WERI-Rb-1 (cell line): Measurements from ENCODE around the gene PTPRA.

ENCODE experiments used
- DNase-seq: peaks from one replicate; pipeline ENCODE4 v3.0.0-alpha.2; 2020
- H3K27ac ChIP-seq: fragments of 250-450 bp; sonication (Bioruptor Pico); 2 replicates; pipeline ENCODE4 v1.5.1; 2020; ENCODE audit warnings: mild to moderate bottlenecking, moderate library complexity
- H3K27me3 ChIP-seq: fragments of 250-450 bp; sonication (Bioruptor Pico); 2 replicates; pipeline ENCODE4 v1.5.1; 2021; ENCODE audit warnings: mild to moderate bottlenecking, low read depth, moderate library complexity; ENCODE audit not compliant: insufficient read depth, severe bottlenecking
- H3K36me3 ChIP-seq: fragments of 250-450 bp; sonication (Bioruptor Pico); 2 replicates; pipeline ENCODE4 v1.5.1; 2020; ENCODE audit warnings: mild to moderate bottlenecking, moderate library complexity
- H3K4me3 ChIP-seq: 2 replicates; pipeline ENCODE4 v1.5.1; 2011; ENCODE audit warnings: low read depth, mild to moderate bottlenecking, control low read depth, low read length
- H3K9me3 ChIP-seq: fragments of 250-450 bp; sonication (Bioruptor Pico); 2 replicates; pipeline ENCODE4 v1.5.1; 2021; ENCODE audit warnings: mild to moderate bottlenecking, moderate library complexity; ENCODE audit not compliant: severe bottlenecking
- TF ChIP-seq, protein P1 (sequence below): IDR thresholded peaks from 2 replicates; pipeline ENCODE4 v1.5.1; 2011; ENCODE audit warnings: low read depth, mild to moderate bottlenecking, control low read depth, inconsistent platforms, low read length

Gene PTPRA

DNA sequence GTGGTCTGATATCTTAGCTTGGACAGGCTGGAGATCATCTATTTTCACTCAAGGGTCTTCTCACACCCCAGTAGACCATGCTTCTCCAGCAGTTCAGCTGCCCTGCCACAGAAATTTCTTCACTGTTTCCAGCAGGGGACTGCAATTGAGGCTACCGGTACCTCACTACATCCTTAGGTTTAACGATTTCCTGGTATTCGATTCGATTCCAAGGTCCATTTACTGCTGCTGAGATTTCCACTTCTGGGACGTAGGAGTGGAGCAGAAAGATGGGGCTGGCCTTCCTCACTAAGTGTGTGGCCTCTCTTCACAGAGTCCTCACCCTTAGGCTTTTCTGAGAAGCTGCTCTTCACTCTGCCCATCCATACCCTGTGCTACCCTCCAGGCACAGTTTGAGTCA, 26.6 kb upstream of the PTPRA start:
- H3K36me3 ChIP-seq = no peaks in the 10 kb centered on the region
- H3K27me3 ChIP-seq = no peaks in the 10 kb centered on the region
- no peak for DNase-seq
- TF ChIP-seq, protein P1, sequence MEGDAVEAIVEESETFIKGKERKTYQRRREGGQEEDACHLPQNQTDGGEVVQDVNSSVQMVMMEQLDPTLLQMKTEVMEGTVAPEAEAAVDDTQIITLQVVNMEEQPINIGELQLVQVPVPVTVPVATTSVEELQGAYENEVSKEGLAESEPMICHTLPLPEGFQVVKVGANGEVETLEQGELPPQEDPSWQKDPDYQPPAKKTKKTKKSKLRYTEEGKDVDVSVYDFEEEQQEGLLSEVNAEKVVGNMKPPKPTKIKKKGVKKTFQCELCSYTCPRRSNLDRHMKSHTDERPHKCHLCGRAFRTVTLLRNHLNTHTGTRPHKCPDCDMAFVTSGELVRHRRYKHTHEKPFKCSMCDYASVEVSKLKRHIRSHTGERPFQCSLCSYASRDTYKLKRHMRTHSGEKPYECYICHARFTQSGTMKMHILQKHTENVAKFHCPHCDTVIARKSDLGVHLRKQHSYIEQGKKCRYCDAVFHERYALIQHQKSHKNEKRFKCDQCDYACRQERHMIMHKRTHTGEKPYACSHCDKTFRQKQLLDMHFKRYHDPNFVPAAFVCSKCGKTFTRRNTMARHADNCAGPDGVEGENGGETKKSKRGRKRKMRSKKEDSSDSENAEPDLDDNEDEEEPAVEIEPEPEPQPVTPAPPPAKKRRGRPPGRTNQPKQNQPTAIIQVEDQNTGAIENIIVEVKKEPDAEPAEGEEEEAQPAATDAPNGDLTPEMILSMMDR = no peak
- no peak overlapping the region for H3K4me3 ChIP-seq
- H3K27ac ChIP-seq = no peak overlapping the region
- no peaks in the 10 kb centered on the region for H3K9me3 ChIP-seq

DNA sequence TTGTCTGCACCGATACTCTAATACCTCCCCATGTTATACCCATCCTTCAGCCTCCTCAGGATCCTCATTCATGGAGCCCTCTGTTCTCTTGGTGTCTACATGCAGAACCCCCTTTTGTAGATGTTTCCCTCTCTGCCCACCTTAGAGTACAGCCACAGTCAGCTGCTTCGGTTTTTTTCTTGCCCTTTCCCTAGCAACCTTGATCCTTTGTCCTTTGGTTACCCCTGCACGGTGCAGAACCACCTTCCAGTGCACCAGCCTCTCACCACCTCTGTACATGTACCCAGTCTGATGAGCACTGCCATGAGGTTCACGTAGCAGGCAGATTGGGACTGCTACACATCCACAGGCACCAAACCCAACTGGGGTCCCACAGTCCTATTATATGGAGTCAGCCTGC, 25.5 kb upstream of the PTPRA start:
- no peak overlapping the region for H3K4me3 ChIP-seq
- H3K36me3 ChIP-seq = no peaks in the 10 kb centered on the region
- no peak for DNase-seq
- no peaks in the 10 kb centered on the region for H3K27me3 ChIP-seq
- TF ChIP-seq, protein P1 = no peak
- no peak overlapping the region for H3K27ac ChIP-seq
- H3K9me3 ChIP-seq = no peaks in the 10 kb centered on the region

DNA sequence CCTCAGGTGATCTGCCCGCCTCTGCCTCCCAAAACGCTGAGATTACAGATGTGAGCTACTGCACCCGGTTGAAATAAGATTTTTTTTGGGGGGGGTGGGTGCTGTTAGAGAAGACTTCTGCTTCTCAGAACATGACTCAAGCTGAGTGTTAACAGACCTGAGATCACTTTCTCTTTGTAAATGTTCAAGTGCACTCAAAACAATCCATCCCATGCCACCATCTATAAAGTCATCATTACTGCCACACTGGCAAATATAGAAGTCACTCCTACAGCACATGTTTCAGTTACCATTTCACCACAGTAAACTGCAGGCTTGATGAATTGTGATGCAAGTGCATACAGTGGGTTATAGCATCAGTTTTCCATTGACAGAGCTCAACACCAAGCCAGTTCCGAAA, 23.8 kb upstream of the PTPRA start:
- H3K27me3 ChIP-seq = no peaks in the 10 kb centered on the region
- DNase-seq = no peak
- H3K4me3 ChIP-seq = no peak overlapping the region
- no peaks in the 10 kb centered on the region for H3K36me3 ChIP-seq
- TF ChIP-seq, protein P1 = no peak
- H3K9me3 ChIP-seq = no peaks in the 10 kb centered on the region
- no peak overlapping the region for H3K27ac ChIP-seq

DNA sequence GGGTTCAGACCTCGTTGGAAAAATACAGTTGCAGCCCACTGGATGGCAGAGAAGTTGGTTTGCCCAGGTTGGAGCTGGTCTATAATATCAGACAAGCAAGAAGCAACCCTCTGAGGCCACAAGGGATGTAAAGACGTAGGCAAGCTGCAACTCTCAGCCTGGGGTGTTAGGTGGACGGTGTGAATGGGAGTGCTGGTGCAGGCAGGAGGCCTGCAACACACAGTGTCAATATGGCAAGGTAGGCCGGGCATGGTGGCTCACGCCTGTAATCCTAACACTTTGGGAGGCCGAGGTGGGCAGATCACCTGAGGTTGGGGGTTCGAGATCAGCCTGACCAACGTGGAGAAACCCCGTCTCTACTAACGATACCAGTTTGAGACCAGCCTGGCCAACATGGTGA, 22.2 kb upstream of the PTPRA start:
- no peaks in the 10 kb centered on the region for H3K27me3 ChIP-seq
- no peak for DNase-seq
- no peaks in the 10 kb centered on the region for H3K36me3 ChIP-seq
- TF ChIP-seq, protein P1 = no peak
- H3K4me3 ChIP-seq = no peak overlapping the region
- no peaks in the 10 kb centered on the region for H3K9me3 ChIP-seq
- H3K27ac ChIP-seq = no peak overlapping the region

DNA sequence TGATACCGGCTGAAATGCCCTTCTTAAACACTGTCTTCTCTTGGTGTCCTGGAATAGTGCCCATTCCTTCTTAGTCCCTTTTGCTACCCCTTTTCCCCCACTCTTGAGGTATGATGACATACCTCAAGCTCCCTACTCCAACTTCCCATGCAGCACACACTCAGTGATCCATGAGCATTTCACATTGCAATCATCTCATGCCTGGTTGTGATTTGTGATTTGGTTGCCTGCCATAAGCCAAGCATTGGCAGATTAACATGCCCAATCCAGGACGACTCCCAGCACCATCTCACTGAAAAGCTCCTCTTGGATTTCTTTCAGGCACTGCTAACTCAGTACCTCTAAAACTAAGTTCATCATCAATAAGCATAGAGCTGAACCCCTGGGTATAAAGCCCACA, 14.7 kb upstream of the PTPRA start:
- DNase-seq = no peak
- H3K27me3 ChIP-seq = no peaks in the 10 kb centered on the region

More for the DNA sequence above, 14.7 kb upstream of the PTPRA start:
- Histone ChIP-seq H3K36me3 (peaks cover 4% of the 10 kb centered on the region), H3K4me3 (no peak overlapping the region), H3K9me3 (no peaks in the 10 kb centered on the region), H3K27ac (no peak overlapping the region)
- TF ChIP-seq, protein P1 = no peak
